Epithelial cell of umbilical artery (primary cell): Measurements from ENCODE around the gene PCDHA10. TPM values are rescaled to one million over a fixed set of nuclear protein-coding genes. Genes with fewer than 3 reads are reported as not detected.

Experiments used
- total RNA-seq: library from RNA; depleted of rRNA; stranded (reverse); fragments of >200 nt; gene quantifications from 2 replicates; pipeline ENCODE4 v1.2.3, GENCODE V29; 2014

The PCDHA10 gene, protein sequence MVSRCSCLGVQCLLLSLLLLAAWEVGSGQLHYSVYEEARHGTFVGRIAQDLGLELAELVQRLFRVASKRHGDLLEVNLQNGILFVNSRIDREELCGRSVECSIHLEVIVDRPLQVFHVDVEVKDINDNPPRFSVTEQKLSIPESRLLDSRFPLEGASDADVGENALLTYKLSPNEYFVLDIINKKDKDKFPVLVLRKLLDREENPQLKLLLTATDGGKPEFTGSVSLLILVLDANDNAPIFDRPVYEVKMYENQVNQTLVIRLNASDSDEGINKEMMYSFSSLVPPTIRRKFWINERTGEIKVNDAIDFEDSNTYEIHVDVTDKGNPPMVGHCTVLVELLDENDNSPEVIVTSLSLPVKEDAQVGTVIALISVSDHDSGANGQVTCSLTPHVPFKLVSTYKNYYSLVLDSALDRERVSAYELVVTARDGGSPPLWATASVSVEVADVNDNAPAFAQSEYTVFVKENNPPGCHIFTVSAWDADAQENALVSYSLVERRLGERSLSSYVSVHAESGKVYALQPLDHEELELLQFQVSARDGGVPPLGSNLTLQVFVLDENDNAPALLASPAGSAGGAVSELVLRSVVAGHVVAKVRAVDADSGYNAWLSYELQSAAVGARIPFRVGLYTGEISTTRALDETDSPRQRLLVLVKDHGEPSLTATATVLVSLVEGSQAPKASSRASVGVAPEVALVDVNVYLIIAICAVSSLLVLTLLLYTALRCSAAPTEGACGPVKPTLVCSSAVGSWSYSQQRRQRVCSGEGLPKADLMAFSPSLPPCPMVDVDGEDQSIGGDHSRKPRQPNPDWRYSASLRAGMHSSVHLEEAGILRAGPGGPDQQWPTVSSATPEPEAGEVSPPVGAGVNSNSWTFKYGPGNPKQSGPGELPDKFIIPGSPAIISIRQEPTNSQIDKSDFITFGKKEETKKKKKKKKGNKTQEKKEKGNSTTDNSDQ
- total RNA-seq: under 0.01 and 0.15 TPM in 2 replicates

GRCh38 chr5:140855772-140856674 lies at the start of gene PCDHA10:
TSS of gene PCDHA10 (plus strand) at chr5:140855897. CDS start at chr5:140856049, 152 bp downstream.

GRCh38 chr5:140806834-140807775 lies 48.6 kb upstream of the PCDHA10 start, which contains the start of gene PCDHA4:
TSS of gene PCDHA4 (plus strand) at chr5:140807068.

GRCh38 chr5:140821375-140822280 lies 34.1 kb upstream of the PCDHA10 start, which contains the start of gene PCDHA5:
TSS of gene PCDHA5 (plus strand) at chr5:140821613.

DNA sequence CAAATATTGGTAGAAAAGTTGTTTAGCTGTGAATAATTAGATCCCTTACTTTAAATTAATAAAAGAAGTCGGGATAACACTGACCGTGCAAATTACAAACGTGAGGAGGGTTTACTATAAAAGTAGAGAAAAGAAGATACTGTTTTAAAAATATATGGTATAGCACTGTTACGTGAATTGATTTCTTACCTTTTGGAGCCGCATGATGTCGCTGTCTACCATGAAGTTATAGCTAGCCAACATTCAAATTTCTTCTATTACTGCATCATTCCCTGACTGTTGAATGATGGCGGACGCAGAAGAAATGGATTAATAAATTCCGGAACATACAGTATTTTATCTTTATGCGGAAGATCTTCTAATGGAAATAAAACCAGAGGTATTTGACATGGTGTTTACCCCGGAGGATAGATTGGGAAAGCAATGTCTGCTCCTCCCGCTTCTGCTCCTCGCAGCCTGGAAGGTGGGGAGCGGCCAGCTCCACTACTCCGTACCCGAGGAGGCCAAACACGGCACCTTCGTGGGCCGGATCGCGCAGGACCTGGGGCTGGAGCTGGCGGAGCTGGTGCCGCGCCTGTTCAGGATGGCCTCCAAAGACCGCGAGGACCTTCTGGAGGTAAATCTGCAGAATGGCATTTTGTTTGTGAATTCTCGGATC lies 27.9 kb upstream of the PCDHA10 start, which contains the start of gene PCDHA6:
Gene PCDHA6 (plus strand): TSS at position 257 of the 658 bp plus-strand sequence. CDS start 132 bp downstream, at position 389.

DNA sequence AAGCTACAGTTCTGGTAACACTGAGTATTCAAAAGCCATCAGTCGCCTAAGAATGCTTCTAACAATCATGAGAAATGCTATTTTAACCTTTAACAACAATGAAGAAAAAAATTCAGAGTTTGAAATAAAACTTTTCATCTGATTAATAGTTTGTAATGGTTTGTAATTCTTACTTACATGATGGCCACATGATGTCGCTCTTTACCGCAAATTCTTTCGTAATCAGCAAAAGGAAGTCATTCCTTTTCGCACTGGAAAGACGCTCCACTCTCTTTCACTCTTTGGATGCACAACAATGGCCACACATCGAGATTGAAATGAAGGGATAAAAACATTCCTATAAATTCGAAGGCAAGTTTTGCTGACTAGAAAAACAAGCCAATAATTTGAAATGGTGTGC lies 21.7 kb upstream of the PCDHA10 start, which contains the start of gene PCDHA7:
Gene PCDHA7 (plus strand): TSS at position 277 of the 400 bp plus-strand sequence. CDS start 115 bp downstream, at position 392.

DNA sequence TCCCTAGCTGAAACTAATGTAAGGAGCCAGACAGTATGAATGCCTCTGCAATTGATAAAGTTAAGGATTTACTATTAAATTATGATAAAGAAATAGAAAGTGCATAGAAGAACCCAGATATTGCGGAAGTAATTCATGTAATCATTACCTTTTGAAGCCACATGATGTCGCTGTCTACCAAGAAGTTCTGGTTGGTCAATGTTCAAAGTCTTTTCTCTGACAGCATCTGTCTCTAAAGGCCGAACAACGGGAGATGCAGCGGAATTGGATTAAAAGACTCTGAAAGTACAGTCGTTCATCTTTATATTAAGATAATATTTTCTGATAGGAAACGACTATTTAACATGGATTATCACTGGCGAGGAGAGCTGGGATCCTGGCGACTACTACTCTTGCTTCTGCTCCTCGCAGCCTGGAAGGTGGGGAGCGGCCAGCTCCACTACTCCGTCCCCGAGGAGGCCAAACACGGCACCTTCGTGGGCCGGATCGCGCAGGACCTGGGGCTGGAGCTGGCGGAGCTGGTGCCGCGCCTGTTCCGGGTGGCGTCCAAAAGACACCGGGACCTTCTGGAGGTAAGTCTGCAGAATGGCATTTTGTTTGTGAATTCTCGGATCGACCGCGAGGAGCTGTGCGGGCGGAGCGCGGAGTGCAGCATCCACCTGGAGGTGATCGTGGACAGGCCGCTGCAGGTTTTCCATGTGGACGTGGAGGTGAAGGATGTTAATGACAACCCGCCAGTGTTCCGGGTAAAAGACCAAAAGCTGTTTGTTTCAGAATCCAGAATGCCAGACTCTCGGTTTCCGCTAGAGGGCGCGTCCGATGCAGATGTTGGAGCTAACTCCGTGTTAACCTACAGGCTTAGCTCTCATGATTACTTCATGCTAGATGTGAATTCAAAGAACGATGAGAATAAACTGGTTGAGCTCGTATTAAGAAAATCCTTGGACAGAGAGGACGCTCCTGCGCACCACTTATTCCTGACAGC lies 14.4 kb upstream of the PCDHA10 start, which contains the start of gene PCDHA8:
Gene PCDHA8 (plus strand): TSS at position 210 of the 985 bp plus-strand sequence. CDS start 135 bp downstream, at position 345.

DNA sequence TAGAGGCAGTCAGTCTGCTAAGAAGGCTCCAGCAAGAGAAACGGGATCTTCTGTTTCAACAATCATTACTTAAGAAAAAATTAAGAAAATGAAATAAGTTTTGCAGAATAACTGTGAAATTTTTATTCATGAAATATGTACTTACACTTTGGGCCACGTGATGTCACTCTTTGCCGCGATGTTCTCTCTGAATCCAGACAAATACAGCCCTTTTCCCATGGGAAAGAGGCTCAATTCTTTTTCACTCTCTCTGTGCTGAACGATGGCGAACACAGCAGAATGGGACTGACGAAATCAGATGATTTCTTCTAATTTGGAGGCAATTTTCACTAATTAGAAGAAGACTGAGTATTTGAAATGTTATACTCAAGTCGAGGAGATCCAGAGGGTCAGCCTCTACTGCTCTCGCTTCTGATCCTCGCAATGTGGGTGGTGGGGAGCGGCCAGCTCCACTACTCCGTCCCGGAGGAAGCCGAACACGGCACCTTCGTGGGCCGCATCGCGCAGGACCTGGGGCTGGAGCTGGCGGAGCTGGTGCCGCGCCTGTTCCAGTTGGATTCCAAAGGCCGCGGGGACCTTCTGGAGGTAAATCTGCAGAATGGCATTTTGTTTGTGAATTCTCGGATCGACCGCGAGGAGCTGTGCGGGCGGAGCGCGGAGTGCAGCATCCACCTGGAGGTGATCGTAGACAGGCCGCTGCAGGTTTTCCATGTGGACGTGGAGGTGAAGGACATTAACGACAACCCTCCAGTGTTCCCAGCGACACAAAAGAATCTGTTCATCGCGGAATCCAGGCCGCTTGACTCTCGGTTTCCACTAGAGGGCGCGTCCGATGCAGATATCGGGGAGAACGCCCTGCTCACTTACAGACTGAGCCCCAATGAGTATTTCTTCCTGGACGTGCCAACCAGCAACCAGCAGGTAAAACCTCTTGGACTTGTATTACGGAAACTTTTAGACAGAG lies 7.3 kb upstream of the PCDHA10 start, which contains the start of gene PCDHA9:
Gene PCDHA9 (plus strand): TSS at position 244 of the 964 bp plus-strand sequence. CDS start 114 bp downstream, at position 358.

DNA sequence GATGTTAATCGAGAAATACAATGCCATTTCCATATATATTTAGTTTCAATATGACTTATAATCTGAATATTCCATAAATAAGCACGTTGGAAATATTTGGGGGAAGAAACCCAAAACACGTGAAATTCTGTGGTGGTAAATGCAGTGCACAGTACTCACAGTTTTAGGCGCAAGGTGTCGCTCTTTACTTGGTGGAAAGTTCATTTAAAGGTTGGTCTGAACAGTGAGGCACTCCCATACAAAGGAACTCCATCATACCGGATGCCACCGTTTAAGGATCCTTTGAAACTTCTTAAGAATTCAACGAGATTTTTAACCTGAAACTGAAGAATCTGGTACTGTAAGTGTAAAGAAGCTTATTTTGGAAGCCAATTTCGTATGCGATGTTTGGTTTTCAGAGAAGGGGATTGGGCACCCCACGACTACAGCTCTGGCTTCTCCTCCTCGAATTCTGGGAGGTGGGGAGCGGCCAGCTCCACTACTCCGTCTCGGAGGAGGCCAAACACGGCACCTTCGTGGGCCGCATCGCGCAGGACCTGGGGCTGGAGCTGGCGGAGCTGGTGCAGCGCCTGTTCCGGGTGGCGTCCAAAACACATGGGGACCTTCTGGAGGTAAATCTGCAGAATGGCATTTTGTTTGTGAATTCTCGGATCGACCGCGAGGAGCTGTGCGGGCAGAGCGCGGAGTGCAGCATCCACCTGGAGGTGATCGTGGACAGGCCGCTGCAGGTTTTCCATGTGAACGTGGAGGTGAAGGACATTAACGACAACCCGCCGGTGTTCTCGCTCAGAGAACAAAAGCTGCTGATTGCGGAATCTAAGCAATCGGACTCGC lies 13.2 kb downstream of the PCDHA10 start, which contains the start of gene PCDHA11:
Gene PCDHA11 (plus strand): TSS at position 237 of the 834 bp plus-strand sequence. CDS start 147 bp downstream, at position 384.

GRCh38 chr5:140875085-140876065 lies 19.7 kb downstream of the PCDHA10 start, which contains the start of gene PCDHA12:
TSS of gene PCDHA12 (plus strand) at chr5:140875308. CDS start at chr5:140875473, 165 bp downstream.

DNA sequence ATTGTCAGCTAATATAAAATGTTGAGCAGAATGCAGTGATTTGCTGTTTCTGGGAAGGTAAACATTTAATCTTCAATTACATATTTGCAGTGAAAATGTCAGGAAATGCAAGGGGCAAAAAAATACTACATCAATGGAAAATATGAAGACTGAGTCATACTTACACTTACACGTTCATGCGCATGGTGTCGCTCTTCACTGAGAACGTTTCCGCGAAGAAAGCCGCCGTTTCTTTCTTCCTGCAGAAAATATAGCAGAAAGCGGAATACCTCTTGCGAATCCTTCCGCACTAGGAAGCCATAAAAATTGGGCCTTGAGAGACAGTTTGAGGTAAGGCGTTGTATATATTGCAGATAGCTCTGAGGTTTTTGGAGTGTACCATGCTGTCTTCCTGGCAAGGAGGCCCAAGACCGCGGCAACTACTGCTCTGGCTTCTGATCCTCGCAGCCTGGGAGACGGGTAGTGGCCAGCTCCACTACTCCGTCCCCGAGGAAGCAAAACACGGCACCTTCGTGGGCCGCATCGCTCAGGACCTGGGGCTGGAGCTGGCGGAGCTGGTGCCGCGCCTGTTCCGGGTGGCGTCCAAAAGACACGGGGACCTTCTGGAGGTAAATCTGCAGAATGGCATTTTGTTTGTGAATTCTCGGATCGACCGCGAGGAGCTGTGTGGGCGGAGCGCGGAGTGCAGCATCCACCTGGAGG lies 26.3 kb downstream of the PCDHA10 start, which contains the start of gene PCDHA13:
Gene PCDHA13 (plus strand): TSS at position 236 of the 702 bp plus-strand sequence. CDS start 145 bp downstream, at position 381.

